ELF-1 (cell line): ENCODE results near the gene PRR35.

ENCODE experiments used
- DNase-seq: peaks from one replicate; pipeline ENCODE4 v3.0.0-alpha.2; 2016; ENCODE audit warnings: low read depth, low spot score

PRR35 gene

GRCh38 chr16:549544-550263 is 10.5 kb upstream of the PRR35 start:
- DNase-seq: no peak

GRCh38 chr16:551210-551609 is 9.0 kb upstream of the PRR35 start:
- no peak for DNase-seq

DNA sequence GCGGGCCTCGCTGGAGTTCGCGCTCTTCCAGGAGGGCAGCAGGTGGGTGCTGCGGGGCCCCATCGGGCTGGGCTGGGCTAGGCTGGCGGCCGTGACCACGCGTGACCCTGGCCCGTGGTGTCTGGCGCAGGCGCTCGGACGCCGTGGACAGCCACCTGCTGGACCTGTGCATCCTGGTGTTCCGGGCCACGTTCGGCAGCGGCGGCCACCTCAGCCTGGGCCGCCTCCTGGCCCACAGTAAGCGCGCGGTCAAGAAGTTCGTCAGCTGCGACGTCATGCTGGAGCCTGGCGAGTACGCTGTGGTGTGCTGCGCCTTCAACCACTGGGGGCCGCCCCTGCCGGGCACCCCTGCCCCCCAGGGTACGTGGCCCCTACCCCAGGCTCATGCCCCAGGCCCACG is 8.0 kb upstream of the PRR35 start:
- no peak for DNase-seq

- DNase-seq: no peak
Measured at GRCh38 chr16:553601-554296, 6.4 kb upstream of the PRR35 start.

DNA sequence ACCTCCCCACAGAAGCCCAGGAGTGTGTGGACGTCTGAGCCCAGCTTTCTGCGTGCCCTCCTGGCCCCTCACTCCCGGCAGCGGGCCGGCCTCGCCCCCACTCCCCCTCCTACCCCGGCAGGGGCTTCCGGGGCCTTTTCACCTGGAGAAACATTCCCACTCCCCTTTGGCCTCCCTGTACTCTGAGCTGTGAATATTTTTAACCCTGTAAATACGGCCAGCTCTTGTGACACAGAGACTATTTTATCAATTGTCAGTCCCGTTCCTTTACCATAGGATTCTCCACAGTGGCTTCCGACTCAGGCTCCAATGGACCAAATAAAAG is 5.9 kb upstream of the PRR35 start:
- no peak for DNase-seq

DNA sequence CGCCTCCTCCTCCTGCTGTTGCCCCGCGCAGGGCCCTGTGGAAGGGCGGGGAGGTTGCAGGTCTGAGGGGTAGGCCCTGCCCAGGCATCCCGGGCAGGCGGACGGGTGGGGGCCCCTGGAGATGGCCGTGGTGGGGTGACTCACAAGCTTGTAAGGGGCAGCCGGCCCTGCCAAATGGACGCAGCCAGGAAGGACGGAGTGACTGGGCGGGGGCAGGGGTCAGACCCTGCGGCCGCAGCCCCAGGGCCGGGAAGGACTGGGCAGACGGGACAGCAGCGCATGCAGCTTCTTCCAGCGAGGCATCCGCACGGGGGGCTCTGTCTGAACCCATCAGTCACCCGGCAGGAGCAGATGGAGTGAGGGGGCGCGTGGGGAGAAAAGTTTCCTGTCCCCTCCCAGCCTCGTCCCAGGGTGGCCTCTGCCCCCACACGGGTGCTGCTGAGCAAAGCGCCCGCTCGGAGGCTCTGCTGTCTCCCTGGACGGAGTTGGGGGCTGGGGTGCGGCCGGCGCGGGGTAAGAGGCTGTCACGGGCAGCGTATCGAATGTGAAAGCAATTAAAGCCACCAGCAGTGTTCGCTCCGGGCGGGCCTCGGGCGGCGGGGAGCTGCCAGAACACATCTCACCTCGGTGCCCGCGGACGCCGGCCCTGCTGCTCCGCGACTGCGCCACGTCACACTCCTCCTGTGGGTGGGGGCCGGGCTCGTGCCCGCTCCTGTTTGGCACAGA is 5.4 kb upstream of the PRR35 start:
- no peak for DNase-seq

DNA sequence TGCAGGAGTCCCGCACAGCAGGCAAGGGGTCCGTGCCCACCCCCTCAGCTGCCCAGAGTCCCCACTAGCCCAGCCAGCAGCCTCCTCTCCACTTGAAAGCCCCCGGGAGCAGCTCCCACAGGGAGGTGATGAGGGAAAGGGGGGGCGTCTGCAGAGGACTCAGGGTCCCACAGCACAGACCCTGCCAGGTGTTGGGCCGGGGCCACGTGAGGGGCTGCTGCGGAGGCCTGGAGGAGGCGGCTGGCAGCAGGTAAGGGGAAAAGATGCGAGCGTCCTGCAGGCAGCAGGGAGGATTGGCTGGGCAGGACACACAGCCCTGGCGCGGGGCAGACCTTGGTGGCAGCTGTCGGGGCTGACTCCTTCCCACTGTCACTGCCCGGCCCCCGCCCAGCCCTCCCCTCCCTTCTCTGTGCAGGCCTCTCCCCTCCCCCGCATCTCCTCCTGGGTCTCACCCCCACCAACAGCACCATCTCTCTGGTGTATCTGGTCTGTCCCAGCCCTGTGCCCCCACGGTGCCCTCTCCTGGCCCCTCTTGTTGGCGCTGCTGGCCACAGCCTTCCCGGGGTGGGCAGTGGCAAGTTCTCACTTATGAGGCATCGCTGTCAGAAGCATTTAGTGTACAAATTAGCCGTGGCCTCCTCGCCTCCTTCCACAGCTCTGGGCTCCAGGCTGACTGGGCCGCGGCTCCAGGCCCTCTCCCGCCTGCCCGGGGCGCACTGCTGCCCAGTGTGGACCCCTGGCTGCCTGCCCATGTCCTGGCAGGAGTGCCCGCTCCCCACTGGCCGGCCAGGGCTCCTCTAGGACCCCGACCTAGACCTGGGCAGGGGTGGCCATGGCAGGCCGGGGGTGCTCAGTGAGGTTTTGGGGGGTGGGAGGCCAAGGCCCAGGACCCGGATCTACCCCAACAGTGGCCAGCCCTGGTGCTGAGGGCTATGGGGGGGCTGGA is 4.4 kb upstream of the PRR35 start:
- no peak for DNase-seq

DNA sequence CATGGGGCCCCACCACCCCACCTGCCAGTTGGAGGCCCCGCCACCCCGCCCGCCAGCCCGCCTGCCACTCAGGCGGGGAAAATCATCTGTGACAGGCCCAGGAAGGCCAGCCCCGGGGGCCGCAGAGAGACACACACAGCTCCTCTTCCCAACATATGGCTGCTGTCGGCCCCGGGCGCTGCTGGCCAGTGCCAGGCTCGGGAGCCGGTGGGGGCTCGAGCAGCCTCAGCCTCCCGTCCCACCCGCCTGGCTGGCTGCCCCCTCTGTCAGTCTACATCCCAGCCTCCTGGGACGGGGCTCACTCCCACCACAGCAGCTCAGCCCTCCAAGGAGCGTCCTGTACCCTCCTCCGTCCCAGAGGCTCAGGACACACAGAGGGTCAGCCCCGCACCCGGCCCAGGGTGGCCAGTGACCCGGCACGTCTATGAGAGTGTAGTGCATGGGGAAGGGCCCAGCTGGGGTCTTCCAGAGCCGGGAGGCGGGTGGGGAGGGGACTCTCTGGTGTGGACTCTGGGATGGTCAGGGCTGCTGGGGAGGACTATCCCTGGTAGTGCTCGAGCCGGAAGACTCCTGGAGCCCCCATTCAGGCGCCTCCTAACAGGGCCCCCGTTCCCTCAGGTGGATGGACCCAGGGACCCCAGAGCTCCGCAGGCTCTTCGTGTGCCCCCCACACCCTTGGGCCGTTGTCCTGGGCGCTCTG is 3.6 kb upstream of the PRR35 start:
- DNase-seq: no peak

- no peak for DNase-seq
Measured at GRCh38 chr16:557463-558297, 2.5 kb upstream of the PRR35 start.

GRCh38 chr16:558298-559020 is 1.7 kb upstream of the PRR35 start:
- DNase-seq: no peak

DNA sequence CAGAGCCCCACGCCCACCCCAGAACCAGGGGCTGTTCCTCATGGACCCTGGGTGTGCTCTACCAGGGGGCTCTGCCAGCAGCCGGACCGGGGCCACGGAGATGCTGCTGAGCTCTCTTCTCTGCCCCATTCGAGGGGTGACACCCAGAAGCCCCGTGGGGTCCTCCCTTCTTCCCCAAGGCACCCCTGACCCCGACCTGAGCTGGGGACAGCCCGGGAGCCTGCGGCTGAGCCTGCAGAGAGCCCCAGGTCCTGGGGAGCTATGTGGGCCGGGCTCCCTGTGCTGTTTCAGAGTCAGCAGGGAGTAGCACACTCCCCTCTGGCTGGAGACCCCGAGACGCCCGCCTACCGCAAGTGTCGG is 1.2 kb upstream of the PRR35 start:
- DNase-seq: no peak

GRCh38 chr16:559411-560203 is 587 bp upstream of the PRR35 start:
- no peak for DNase-seq

GRCh38 chr16:560701-561412 is 663 bp downstream of the PRR35 start:
- no peak for DNase-seq

- no peak for DNase-seq
Measured at GRCh38 chr16:561413-561794, 1.2 kb downstream of the PRR35 start.

DNA sequence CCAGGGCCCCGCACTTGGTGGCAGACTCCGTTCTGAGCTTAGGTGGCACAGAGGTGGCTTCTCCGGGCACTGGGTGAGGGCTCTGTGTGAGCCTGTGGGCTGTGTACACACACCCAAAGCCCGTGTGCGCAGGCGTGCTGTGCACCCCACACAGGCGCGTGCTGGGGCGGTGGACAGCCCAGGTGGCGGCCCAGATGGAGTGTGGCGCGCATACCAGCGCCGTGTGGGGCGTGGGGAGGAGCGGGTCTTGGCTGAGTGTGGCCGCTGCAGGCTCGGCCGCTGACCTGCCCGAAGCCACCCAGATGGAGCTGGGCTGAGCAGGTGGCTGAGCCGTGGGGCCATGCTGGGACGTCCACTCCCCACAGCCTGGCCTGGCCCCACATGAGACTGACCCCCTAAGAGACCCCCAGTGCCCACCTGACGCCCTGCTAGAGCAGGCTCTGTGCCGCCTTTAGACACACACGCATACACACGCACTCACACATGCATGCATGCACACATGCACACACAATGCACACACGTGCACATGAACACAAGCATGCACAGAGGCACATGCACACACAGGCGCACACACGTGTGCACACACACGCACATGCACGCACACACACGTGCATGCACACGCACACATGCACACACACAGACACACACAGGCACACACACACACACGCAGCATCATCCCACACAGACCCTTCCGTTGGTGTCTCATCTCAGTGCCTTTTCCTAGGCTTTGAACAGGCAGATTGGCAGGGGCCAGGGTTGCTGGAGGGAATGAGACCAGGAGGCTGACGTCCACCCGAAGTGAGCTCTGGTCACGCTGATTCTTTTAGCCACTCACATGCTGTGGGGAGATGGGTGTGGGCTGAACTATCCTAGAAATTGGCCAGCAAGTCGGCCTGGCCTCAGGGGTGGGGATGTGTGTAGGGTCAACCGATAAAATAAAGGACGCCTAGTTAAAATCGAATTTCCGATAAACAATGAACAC is 2.1 kb downstream of the PRR35 start:
- no peak for DNase-seq

DNA sequence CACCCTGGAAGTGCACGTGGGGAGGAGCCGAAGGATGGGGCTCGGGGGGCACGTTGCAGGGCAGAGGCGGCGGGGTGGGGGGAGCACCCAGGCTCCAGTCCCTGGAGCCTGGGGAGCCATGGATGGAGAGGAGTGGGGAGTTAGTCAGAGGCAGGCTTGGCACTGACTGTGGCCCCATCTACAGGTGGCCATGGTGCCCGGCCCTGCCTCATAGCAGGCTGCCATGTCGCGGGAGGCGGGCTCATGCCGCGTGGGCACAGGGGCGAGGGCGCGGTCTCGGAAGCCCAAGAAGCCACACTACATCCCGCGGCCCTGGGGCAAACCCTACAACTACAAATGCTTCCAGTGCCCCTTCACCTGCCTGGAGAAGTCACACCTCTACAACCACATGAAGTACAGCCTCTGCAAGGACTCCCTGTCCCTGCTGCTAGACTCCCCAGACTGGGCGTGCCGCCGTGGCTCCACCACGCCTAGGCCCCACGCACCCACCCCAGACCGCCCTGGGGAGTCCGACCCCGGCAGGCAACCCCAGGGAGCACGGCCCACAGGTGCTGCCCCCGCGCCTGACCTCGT is 3.0 kb downstream of the PRR35 start:
- DNase-seq: no peak
